Body of pancreas (tissue), 4 donors: Measurements from ENCODE around the gene UFSP2. TPM values are rescaled to one million over a fixed set of nuclear protein-coding genes. Genes with fewer than 3 reads are reported as not detected.

Source experiments
- ATAC-seq: fragments of 150-250 bp; one replicate; pipeline ENCODE4 v1.9.1; 2016
- DNase-seq, 4 donors: peaks; one replicate each; pipeline ENCODE4 v3.0.0-alpha.2; 2019
- H3K27ac ChIP-seq, 4 donors: fragments of 200-600 bp; sonication (generic); 1 replicate in 3 of 4; 2 replicates in 1 of 4; pipeline versions ENCODE4 v1.5.1 to v1.6.1; 2016 to 2019; ENCODE audit warnings: mild to moderate bottlenecking in 1 of 4, mixed read lengths in 1 of 4, moderate library complexity in 1 of 4
- H3K27me3 ChIP-seq, 2 donors: fragments of 200-600 bp; sonication (generic); one replicate each; pipeline ENCODE4 v1.6.0; 2016; ENCODE audit warnings: mild to moderate bottlenecking in 1 of 2
- H3K36me3 ChIP-seq, 2 donors: fragments of 200-600 bp; sonication (generic); replicated peaks in 1 of 2; 2 replicates each; pipeline ENCODE4 v1.5.1; 2016; ENCODE audit warnings: low read depth in 2 of 2; ENCODE audit not compliant: insufficient read depth in 1 of 2
- H3K4me1 ChIP-seq: fragments of 200-600 bp; sonication (generic); one replicate; pipeline ENCODE4 v1.6.0; 2016
- H3K4me3 ChIP-seq, 2 donors: fragments of 200-600 bp; sonication (generic); 1 replicate in 1 of 2; 2 replicates in 1 of 2; pipeline ENCODE4 v1.5.1; 2016 to 2019
- H3K9me3 ChIP-seq, 3 donors: fragments of 200-600 bp; sonication (generic); 1 replicate in 2 of 3; 2 replicates in 1 of 3; pipeline ENCODE4 v1.5.1; 2016
- POLR2A ChIP-seq, 3 donors: fragments of 450-650 bp; IDR thresholded peaks; one replicate each; pipeline ENCODE4 v1.6.1; 2016; ENCODE audit warnings: antibody characterized with exemption in 3 of 3, mild to moderate bottlenecking in 2 of 3
- WGBS, 2 donors: methylation state at CpG; one replicate each; pipeline ENCODE4 v1.1.5; 2017; 5-methylcytosine and 5-hydroxymethylcytosine counted together
- intact Hi-C: fragments of 100-400 bp; cut with DNase I; formaldehyde crosslinking; loops from one replicate; pipeline ENCODE4 v1.15.1; 2023
- total RNA-seq, 2 donors: library from RNA; depleted of rRNA; stranded (reverse); fragments of >200 nt; gene quantifications; one replicate each; pipeline ENCODE4 v1.1.0, GENCODE V29; 2016
- TF ChIP-seq, protein P1 (sequence below), 7 experiments: fragments of 450-650 bp in 4 of 7; fragments of 200-600 bp in 3 of 7; sonication (generic) in 3 of 7; IDR thresholded peaks; one replicate each; pipeline ENCODE4 v1.5.1; 2016 to 2019; ENCODE audit warnings: antibody characterized with exemption in 7 of 7

The UFSP2 gene
- total RNA-seq, 2 donors from 2014 or later, result 14.8 to 18.5 TPM

DNA sequence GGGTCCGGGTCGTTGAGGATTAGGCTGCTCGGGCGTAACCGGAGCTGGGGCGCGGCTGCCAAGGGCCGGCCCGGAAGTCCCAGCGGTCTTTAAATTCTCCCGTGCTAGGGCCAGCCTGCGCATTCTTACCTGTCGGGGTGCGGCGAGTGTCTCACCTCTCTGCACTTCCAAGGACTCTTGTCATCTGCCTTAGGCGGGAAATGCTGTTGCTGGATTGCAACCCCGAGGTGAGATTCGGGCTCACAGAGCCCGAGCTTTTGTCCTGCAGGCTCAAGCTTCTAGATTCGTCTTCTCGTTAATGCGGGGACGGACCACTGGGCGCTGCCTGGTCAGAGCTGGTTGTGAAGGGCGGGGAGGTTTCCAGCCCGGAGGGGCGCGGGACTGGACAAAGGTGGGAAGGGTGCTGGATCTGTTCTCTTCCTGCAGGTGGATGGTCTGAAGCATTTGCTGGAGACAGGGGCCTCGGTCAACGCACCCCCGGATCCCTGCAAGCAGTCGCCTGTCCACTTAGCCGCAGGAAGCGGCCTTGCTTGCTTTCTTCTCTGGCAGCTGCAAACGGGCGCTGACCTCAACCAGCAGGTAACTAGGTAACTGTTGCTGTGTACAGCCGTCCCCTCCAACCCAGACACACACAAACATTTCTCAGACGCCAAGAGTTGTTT, 28.9 kb downstream of the UFSP2 start, which contains the start of gene ANKRD37:
Gene ANKRD37, plus strand, starts transcription at position 118 of the 662 bp plus-strand sequence. Its CDS starts 83 bp downstream, at position 201.
- Histone ChIP-seq H3K4me3 (peak within 1 kb of the TSS; percentile 26 to 42), H3K27ac (peak within 1 kb of the TSS; percentile 98 to 100 (median 100)), H3K36me3 (peaks cover 0 to 3% of the 10 kb centered on the region in 2 donors), H3K27me3 (no peaks in the 10 kb centered on the region), H3K9me3 (no peaks in the 10 kb centered on the region), H3K4me1 (peaks cover 45% of the 10 kb centered on the region)
- intact Hi-C loops, result no loop called here
- DNase-seq (peak; percentile 87 to 95 (median 90)), ATAC-seq (peak; percentile 63)
- WGBS, 2 donors, result 3 to 19% methylated on average over 12 to 38 of the region's 38 CpGs
- TF ChIP-seq POLR2A (IDR thresholded peaks at IDR 0.05), result peak; percentile 81 to 99 (median 98)
- TF ChIP-seq, protein P1, sequence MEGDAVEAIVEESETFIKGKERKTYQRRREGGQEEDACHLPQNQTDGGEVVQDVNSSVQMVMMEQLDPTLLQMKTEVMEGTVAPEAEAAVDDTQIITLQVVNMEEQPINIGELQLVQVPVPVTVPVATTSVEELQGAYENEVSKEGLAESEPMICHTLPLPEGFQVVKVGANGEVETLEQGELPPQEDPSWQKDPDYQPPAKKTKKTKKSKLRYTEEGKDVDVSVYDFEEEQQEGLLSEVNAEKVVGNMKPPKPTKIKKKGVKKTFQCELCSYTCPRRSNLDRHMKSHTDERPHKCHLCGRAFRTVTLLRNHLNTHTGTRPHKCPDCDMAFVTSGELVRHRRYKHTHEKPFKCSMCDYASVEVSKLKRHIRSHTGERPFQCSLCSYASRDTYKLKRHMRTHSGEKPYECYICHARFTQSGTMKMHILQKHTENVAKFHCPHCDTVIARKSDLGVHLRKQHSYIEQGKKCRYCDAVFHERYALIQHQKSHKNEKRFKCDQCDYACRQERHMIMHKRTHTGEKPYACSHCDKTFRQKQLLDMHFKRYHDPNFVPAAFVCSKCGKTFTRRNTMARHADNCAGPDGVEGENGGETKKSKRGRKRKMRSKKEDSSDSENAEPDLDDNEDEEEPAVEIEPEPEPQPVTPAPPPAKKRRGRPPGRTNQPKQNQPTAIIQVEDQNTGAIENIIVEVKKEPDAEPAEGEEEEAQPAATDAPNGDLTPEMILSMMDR (IDR thresholded peaks at IDR 0.05), result peak in 3 of 7 experiments; percentile 8 to 39 (median 25)

DNA sequence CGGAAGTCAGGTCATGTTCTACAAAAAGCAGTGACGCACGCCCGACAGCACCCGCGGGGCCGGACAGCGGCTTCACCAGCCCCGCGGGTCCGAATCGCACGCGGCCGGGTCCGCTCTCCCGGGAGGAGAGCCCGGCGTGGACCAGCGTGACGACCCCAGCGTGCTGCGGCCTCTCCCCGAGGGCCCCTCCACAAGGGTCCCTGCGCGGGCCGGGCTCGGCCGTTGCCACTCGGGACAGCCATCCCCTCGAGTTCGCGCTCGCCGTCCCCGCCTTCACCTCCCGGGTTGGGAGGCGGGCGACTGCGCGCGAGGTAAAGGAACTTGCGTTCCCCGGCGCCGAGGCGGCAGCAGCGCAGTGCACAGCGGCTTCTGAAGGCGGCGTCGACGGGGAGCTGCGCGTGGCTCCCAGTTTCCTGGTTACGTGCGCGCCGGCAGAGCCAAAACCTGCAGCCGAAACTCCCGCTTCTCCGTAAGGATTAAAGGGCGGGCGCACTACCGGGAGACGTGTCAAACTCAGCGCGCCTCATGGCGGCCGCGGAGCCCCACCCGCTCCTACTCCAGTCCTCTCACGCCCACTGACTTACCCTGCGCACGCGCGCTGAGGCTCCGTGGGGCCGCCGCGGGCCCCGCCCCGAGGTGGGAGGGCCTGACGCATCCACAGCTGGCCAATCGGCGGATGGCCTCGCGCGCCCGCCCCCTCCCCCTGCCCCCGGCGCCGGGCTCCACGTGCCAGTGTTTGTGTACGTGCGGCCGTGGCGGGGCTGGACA, 29.6 kb downstream of the UFSP2 start:
- peak; percentile 98 to 99 (median 98) for DNase-seq
- WGBS, 2 donors, result 0% methylated on average over 4 to 98 of the region's 98 CpGs
- Histone ChIP-seq H3K9me3 (no peaks in the 10 kb centered on the region), H3K27ac (peak overlapping the region; percentile 98 to 100 (median 100)), H3K4me3 (peak overlapping the region; percentile 26 to 42), H3K27me3 (no peaks in the 10 kb centered on the region), H3K4me1 (peaks cover 41% of the 10 kb centered on the region), H3K36me3 (peaks cover 0 to 3% of the 10 kb centered on the region in 2 donors)
- intact Hi-C loops, result no loop called here
- peak; percentile 87 for ATAC-seq
- TF ChIP-seq, protein P1 (IDR thresholded peaks at IDR 0.05), result peak in 2 of 7 experiments; percentile 20
- TF ChIP-seq POLR2A (IDR thresholded peaks at IDR 0.05), result peak; percentile 84 to 88 (median 85)

DNA sequence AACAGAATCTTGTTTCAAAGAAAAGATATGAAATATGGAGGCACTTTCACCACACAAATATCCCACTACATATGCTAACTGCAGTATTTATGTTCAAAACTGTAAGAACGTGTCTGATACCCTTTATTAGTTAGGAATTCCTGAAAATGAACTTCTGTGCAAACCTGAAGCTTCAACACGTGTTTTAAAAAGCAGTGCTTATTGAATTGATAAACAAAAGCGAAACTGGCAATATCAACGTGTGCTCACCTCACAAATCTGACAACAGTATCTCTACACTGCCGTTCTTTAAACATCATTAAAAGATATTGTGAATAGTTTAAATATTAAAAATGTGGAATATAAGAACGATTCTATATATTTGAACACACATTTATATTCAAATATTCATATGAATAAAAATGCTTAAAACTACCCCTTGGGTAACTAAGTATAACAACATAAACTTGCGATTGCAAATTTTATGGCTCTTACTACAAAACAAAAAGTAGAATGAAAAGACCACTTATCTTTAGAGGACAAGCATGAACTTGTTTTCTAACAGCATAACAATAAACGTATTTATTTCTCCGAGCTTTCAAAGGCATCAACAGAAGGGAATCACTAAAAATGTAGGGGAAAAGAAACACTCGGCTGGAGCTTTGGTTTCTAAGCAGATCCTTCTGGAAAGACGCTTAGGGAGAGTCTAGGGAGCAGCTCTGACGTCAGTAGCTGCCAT, 30.4 kb downstream of the UFSP2 start, which contains the start of gene LRP2BP:
Gene LRP2BP, minus strand, starts transcription at position 687 of the 718 bp plus-strand sequence. CDS start 17,738 bp downstream, outside the sequence.
- H3K4me3 ChIP-seq, result peak within 1 kb of the TSS; percentile 26 to 42
- no peaks in the 10 kb centered on the region for H3K9me3 ChIP-seq
- intact Hi-C loops, result no loop called here
- TF ChIP-seq POLR2A (IDR thresholded peaks at IDR 0.05), result no peak
- TF ChIP-seq, protein P1 (IDR thresholded peaks at IDR 0.05), result no peak
- WGBS, 2 donors, result 1% methylated on average over 12 of the region's 12 CpGs
- H3K36me3 ChIP-seq, result peaks cover 0 to 3% of the 10 kb centered on the region in 2 donors
- no peak for ATAC-seq
- no peak for DNase-seq
- H3K27me3 ChIP-seq, result no peaks in the 10 kb centered on the region
- peak within 1 kb of the TSS; percentile 98 to 100 (median 100) for H3K27ac ChIP-seq
- peaks cover 35% of the 10 kb centered on the region for H3K4me1 ChIP-seq

DNA sequence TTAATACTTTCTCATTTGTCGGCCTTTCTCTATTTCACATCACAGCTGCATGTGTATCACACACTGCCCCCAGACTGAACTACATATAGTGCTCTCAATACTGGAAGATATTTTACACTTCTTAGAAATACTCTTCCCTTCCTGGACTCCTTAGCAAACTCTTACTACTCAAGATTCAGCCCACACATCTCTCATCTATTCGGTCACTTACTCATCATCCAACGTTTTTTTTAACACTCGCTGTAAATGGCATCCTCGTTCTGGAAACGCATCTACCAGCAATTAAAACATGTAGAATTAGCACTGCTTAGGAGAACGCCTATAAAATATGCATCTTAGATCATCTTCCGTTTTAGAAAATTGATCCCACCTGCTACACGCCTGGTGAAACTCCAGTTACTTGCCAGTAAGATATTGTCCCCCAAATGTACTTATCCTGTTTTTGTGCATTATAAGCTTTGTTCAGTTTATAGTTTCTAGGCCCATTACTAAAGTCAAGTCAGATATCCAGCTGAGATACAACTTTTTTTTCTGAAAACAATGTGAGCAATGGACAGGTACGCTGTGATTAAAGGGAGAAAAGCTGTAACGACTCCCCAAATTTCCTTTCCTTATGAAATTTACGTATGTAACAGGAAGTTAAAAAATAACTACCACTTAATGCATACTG, 31.1 kb downstream of the UFSP2 start:
- Histone ChIP-seq H3K4me3 (peak overlapping the region in 1 of 2 donors; percentile 9), H3K27ac (peak overlapping the region; percentile 98 to 100 (median 100)), H3K27me3 (no peaks in the 10 kb centered on the region), H3K36me3 (no peaks in the 10 kb centered on the region), H3K9me3 (no peaks in the 10 kb centered on the region), H3K4me1 (peaks cover 32% of the 10 kb centered on the region)
- DNase-seq (no peak), ATAC-seq (no peak)
- no peak for TF ChIP-seq POLR2A (IDR thresholded peaks at IDR 0.05)
- TF ChIP-seq, protein P1 (IDR thresholded peaks at IDR 0.05), result no peak
- intact Hi-C loops, result no loop called here
- WGBS, 2 donors, result 29 to 42% methylated on average over 12 of the region's 12 CpGs
